ENCODE data around the gene TOP1. TPM values are rescaled to one million over a fixed set of nuclear protein-coding genes. Genes with fewer than 3 reads are reported as not detected.

The TOP1 gene
- total RNA-seq, 2 experiments from 2014 or later: 72.6 to 75.2 TPM

DNA sequence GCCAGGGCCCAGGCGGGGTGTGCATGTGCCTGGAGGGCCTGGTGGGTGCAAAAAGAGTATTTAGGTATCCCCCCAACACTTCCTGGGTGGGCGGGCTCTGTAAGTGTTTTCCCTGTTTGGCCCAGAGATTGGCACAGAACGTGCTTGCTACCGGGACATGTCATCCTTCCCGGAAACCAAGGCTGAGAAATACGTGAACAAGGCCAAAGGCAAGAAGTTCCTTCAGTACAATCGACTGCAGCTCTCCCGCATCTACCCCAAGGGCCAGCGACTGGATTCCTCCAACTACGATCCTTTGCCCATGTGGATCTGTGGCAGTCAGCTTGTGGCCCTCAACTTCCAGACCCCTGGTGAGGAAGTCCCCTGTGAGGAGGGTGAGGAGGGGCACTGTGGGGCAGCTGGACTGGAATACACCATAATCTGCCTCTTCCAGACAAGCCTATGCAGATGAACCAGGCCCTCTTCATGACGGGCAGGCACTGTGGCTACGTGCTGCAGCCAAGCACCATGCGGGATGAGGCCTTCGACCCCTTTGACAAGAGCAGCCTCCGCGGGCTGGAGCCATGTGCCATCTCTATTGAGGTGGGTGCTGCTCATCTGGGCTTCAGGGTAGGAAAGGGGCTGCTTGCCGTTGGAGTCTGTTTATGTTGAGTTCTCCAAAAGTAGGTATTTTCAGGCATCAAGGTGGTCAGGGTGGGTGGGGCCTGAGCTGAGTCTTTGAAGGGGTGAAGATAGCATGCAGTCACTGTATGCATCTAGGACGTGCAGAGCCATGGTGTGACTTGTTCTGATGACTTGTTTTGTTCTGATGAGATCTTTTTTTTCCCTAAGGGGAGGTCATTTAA lies 143.9 kb downstream of the TOP1 start:
- Mint-ChIP-seq H3K4me1 (peaks cover 38% of the 10 kb centered on the region), H3K4me3 (no peak overlapping the region), H3K27ac (peak overlapping the region; percentile 59), H3K36me3 (peaks cover 37% of the 10 kb centered on the region), H3K9me3 (no peaks in the 10 kb centered on the region), H3K27me3 (no peaks in the 10 kb centered on the region)
- POLR2A ChIA-PET: interaction anchor here (0.5 to 2.0 kb wide), 11 partner anchors 9 to 167 kb away, joined by 3 to 11 read pairs (median 5); partner anchors contain the start of gene PLCG1
- DNase-seq: peak; percentile 26
- ATAC-seq (ENCODE audit: low read depth): peak; percentile 15

DNA sequence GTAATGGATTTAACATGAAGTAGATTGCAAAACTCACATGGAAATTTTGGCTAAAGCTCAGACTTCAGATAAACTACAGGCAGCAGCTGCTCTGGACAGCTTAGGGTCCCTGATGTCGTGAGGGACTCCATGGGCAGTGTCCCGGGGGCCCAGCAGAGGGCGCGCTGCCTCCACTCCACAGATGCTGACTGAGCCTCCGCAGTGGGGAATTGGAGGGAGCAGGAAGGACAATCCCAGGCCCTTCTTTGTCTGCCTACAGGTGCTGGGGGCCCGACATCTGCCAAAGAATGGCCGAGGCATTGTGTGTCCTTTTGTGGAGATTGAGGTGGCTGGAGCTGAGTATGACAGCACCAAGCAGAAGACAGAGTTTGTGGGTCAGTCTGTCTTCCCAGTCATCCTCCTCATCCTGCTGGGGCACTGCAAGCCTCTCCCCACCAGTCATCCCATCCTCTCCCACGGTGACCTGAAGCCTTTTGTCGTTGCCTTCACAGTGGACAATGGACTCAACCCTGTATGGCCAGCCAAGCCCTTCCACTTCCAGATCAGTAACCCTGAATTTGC lies 144.6 kb downstream of the TOP1 start:
- DNase-seq: peak; percentile 77
- Mint-ChIP-seq H3K27me3 (no peaks in the 10 kb centered on the region), H3K4me3 (no peak overlapping the region), H3K9me3 (no peaks in the 10 kb centered on the region), H3K36me3 (peaks cover 36% of the 10 kb centered on the region), H3K27ac (peak overlapping the region; percentile 59), H3K4me1 (peaks cover 33% of the 10 kb centered on the region)
- peak; percentile 71 for ATAC-seq (ENCODE audit: low read depth)
- POLR2A ChIA-PET: interaction anchor here (0.6 to 2.0 kb wide), 8 partner anchors 9 to 167 kb away, joined by 3 to 11 read pairs (median 4); partner anchors contain the start of gene PLCG1

DNA sequence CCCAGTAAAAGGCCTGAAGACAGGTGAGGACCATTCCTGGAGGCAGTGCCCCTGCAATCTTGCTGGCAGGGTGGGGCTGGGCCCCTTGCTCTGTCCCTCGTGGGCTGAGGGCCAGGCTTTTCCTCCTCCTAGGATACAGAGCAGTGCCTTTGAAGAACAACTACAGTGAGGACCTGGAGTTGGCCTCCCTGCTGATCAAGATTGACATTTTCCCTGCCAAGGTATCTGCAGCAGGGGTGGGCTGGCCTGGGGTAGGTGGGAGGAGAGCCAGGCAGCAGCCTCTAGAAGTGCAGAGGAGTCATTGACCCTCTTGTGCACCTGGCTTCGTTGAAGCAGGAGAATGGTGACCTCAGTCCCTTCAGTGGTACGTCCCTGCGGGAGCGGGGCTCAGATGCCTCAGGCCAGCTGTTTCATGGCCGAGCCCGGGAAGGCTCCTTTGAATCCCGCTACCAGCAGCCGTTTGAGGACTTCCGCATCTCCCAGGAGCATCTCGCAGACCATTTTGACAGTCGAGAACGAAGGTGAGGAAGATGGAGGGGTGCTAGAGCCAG lies 145.2 kb downstream of the TOP1 start:
- Mint-ChIP-seq H3K4me3 (no peak overlapping the region), H3K36me3 (peaks cover 33% of the 10 kb centered on the region), H3K27ac (peak overlapping the region; percentile 47), H3K9me3 (no peaks in the 10 kb centered on the region), H3K4me1 (peaks cover 30% of the 10 kb centered on the region), H3K27me3 (no peaks in the 10 kb centered on the region)
- ATAC-seq (ENCODE audit: low read depth): no peak
- POLR2A ChIA-PET: interaction anchor here (1.2 to 1.5 kb wide), 3 partner anchors 8 to 37 kb away, joined by 3 to 8 read pairs (median 5); partner anchors contain the start of gene PLCG1
- DNase-seq: peak; percentile 25

Small RNA genes lying within 50 kb of the gene (microRNA-seq; reads per million reads assigned to microRNA genes)
- gene MIR6871: not detected

Other genes starting within 250 kb of the TOP1 start
- gene PLCG1, start 108.7 kb downstream of the TOP1 start, total RNA-seq: 100 to 1,000 TPM; 419 to 425 TPM

Data from activated naive CD8-positive, alpha-beta T cell treated with anti-CD3 and anti-CD28 coated beads, Interleukin-2, amount 10 ng/mL, durations not matched to agents 7 days and 5 days (primary cell).